ENCODE data around the gene ITFG1.
"Not testable (repeated sequence)": the region's sequence is repeated elsewhere in the genome, so short reads cannot be mapped to it uniquely, and the experiment has no call there.

Gene ITFG1

GRCh38 chr16:47152501-47152900 lies 308.4 kb downstream of the ITFG1 start:
- DNase-seq (ENCODE audit: low read depth): not testable (repeated sequence)

GRCh38 chr16:47150067-47150466 lies 310.8 kb downstream of the ITFG1 start:
- no peak for DNase-seq (ENCODE audit: low read depth)

DNA sequence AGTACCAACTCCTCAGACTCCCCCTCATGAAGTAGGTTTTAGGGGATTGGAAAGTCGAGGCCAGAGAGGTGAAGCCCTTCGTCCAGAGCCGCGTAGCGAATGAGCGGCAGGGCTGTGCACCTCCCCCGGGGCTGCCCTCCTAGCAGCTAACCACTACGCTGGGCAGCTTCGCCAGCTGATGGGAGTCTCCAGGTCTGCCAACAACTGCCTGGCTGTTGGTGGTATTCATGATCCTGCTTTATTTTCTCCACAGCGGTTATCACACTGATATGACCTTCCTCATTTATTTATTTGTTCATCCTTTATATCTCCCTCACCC lies 316.3 kb downstream of the ITFG1 start:
- no peak for DNase-seq (ENCODE audit: low read depth)

GRCh38 chr16:47143677-47144558 lies 316.9 kb downstream of the ITFG1 start, which contains the start of gene NETO2:
NETO2 (minus strand) TSS chr16:47143945; CDS start chr16:47143612, 333 bp downstream.
- DNase-seq (ENCODE audit: low read depth): no peak

DNA sequence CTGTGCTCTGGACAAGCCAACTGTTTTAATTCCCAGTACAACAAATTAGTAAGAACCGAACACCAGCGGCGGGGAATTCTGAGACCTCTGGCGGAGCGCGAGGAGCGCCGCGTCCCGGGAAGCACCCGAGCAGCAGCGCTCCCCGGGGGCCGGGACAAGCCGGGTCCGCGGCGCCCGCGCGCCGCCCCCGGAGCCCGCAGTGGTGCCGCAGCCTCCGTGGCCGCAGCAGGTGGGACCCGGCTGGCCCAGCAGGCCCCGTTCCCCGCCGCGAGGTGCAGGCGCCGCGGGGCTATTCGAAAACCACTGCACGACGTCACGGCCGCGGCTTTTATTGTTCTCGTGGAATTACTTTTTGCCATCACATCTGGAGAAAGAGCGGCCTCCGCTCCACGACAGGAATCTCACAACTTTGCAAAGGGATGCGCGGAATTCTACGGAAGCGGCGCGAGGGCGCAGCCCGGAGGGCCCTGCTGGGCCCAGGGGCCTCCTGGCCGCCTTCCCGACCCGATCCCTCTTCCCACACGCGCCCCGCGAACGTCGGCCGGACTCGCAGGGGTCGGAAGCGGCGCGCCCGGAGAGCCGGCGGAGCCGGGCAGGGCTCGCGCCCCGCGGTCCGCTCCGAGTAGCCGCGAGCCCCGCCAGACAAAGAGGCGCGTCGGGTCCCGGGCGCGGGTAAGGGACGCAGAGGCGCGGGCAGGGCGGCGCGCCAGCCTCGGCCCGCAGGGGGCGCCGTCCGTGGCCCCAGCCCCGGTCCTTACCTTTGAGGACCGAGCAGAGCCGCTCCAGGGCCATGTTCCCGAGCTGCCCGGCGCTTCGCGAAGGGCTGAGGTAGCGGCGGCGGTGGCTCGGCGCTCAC lies 317.8 kb downstream of the ITFG1 start:
- no peak for DNase-seq (ENCODE audit: low read depth)

DNA sequence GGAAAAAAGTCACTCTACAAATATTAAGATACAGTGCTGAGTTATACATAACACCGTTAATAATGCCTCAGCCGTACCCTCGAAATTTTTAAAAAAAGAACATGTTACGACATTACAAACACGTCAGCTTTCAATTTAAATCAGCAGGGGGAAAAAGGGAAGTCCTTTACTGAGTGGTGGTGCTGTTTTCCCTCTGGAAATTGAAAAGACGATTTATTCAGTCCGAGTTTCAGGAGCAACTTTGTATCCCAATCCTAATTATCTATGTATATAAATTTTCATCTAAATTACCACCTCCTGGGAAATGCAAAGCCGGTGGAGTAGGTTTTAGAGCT lies 318.4 kb downstream of the ITFG1 start:
- no peak for DNase-seq (ENCODE audit: low read depth)

GRCh38 chr16:47141773-47142485 lies 318.9 kb downstream of the ITFG1 start:
- peak; percentile 65 for DNase-seq (ENCODE audit: low read depth)

- DNase-seq (ENCODE audit: low read depth): no peak
Measured at GRCh38 chr16:47140686-47141085, 320.2 kb downstream of the ITFG1 start.

DNA sequence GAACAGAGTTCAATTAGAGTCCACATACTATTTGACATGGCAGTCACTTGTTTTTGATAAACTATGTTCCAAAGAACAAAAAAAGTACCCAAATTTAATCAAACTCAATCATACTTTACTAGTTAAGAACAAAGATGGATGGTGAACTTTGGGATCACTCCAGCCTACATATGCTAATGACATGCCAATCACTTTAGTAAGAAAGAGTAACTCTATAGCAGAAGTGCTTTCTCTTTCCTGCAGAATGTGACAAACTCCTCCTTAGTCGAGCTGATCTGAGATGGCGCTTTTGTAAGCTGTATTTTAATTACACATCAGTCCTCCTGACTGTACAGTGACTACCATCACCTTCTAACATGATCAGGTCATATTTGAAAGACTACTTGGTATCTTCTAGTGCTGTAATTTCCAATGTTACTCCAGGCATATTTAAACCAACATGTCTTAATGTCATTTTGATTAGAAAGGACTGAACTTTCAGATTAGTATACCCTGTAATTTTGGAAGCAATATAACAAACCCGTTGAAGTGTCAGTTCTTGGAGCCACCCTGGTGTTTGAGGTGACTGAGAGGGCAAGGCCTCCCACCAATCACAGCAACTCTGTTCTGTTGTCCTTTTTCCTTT lies 321.2 kb downstream of the ITFG1 start:
- no peak for DNase-seq (ENCODE audit: low read depth)

DNA sequence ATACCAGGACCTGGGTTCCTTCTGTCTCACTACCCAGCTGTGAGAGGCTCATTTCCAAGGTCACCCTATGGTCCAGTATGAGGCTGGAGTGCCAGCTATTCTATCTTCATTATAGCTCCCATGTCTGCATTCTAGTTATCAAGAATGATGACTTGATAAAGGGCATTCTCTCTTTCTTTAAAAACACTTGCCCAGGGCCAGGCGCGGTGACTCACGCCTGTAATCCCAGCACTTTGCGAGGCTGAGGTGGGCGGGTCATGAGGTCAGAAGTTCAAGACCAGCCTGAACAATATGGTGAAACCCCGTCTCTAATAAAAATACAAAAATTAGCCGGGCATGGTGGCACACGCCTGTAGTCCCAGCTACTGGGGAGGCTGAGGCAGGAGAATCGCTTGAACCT lies 322.9 kb downstream of the ITFG1 start:
- DNase-seq (ENCODE audit: low read depth): not testable (repeated sequence)

DNA sequence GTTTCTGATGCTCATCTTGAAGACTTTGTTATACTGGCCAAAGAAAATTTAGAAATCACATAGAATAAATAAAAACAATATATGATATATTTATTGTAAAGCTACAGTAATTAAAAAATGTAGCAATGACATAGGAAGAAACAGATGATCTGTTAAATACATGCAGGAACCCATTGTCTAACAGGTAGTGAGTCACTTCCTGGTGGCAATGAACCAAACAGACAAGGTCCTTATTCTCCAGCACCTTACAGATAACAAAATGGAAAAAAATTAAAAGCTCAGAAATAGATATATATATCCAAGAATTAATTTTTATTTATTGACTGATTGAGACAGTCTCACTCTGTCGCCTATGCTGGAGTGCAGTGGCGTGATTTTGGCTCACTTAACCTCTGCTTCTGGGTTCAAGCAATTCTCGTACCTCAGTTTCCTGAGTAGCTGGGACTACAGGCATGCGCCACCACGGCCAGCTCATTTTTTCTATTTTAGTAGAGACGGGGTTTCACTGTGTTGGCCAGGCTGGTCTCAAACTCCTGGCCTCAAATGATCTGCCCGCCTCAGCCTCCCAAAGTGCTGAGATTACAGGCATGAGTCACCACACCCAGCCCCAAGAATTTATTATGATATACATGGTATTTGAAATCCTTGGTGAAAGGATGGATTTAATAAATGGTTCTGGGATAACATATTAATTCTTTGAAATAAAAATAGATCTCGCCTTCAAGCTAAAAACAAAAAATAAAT lies 324.6 kb downstream of the ITFG1 start:
- no peak for DNase-seq (ENCODE audit: low read depth)

- DNase-seq (ENCODE audit: low read depth): no peak
Measured at GRCh38 chr16:47134550-47134949, 326.3 kb downstream of the ITFG1 start.

GRCh38 chr16:47132308-47132707 lies 328.6 kb downstream of the ITFG1 start:
- DNase-seq (ENCODE audit: low read depth): no peak

- no peak for DNase-seq (ENCODE audit: low read depth)
Measured at GRCh38 chr16:47129755-47130435, 331.0 kb downstream of the ITFG1 start.

- DNase-seq (ENCODE audit: low read depth): no peak
Measured at GRCh38 chr16:47127541-47127940, 333.3 kb downstream of the ITFG1 start.

- DNase-seq (ENCODE audit: low read depth): no peak
Measured at GRCh38 chr16:47125757-47126156, 335.1 kb downstream of the ITFG1 start.

DNA sequence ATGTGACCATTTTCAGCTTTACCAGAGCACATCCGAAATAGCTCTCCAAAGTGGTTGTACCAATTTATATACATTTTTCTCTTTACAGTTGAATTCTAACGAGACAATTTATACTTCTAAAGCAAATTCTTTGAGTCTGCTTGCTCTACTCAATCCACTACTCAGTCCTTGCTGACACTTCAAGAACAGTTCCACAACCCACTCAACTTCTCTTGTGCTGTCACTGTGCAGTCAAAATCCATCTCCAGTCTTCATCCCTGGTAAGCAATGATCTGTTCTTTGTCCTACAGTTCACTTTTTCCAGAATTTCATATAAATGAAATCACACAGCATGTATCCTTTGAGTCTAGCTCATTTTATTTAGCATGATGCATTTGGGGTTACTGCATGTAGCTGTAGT lies 347.7 kb downstream of the ITFG1 start:
- no peak for DNase-seq (ENCODE audit: low read depth)

DNA sequence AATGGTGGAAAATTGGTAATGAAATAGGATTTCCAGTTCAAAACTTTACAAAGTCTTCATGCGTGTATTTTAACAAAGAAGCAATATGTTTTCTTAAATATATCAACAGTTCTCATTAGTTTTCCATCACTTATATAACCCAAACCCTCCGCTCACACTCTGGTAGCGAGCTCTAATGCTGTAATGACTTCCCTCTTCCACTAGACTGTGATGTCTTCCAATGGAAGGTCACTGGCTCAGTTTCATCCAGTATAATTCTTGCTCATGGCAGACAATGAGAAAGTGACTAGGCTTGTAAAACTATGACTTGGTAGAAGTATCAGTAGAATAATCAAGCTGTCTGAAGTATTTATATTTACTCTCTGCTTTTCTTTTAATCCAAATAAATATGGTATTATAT lies 349.9 kb downstream of the ITFG1 start:
- DNase-seq (ENCODE audit: low read depth): no peak

- DNase-seq (ENCODE audit: low read depth): no peak
Measured at GRCh38 chr16:47109361-47109760, 351.5 kb downstream of the ITFG1 start.
